Thyroid gland (tissue), 4 donors: Measurements from ENCODE around the gene TMEM45A.

ENCODE experiments used
- CTCF ChIP-seq, 6 experiments: fragments of 200-600 bp in 3 of 6; fragments of 450-650 bp in 3 of 6; sonication (generic) in 3 of 6; IDR thresholded peaks; one replicate each; pipeline ENCODE4 v1.5.1; 2016 to 2019; ENCODE audit warnings: antibody characterized with exemption in 6 of 6, mild to moderate bottlenecking in 2 of 6, inconsistent platforms in 1 of 6, moderate library complexity in 1 of 6
- POLR2A ChIP-seq, 2 donors: fragments of 450-650 bp; IDR thresholded peaks; one replicate each; pipeline ENCODE4 v1.6.1; 2017; ENCODE audit warnings: antibody characterized with exemption in 2 of 2, mild to moderate bottlenecking in 2 of 2, moderate library complexity in 1 of 2

GRCh38 chr3:100454677-100455076 is 37.7 kb upstream of the TMEM45A start:
- TF ChIP-seq CTCF (IDR thresholded peaks at IDR 0.05): no peak
- TF ChIP-seq POLR2A (IDR thresholded peaks at IDR 0.05): no peak
